CD4-positive, CD25-positive, alpha-beta regulatory T cell (primary cell): ENCODE results near the gene ISG15. TPM values are rescaled to one million over a fixed set of nuclear protein-coding genes. Genes with fewer than 3 reads are reported as not detected.
"Not testable (repeated sequence)": the region's sequence is repeated elsewhere in the genome, so short reads cannot be mapped to it uniquely, and the experiment has no call there.

Source experiments
- ATAC-seq, 2 donors: fragments of 150-1000 bp; cut with Tn5 transposase; one replicate each; pipeline ENCODE4 v1.10.0; 2021; ENCODE audit warnings: low read depth in 2 of 2, moderate number of reproducible peaks in 2 of 2, moderate library complexity in 1 of 2
- DNase-seq, 3 donors: peaks; one replicate each; pipeline versions ENCODE4 v3.0.0 to v3.0.0-alpha.2; 2012 to 2022; ENCODE audit warnings: mixed read lengths in 1 of 3
- H3K27ac ChIP-seq: one replicate; pipeline ENCODE4 v1.7.0; 2013; ENCODE audit warnings: mild to moderate bottlenecking, low read length; ENCODE audit not compliant: insufficient read depth, poor library complexity, severe bottlenecking
- H3K27me3 ChIP-seq: one replicate; pipeline ENCODE4 v1.7.0; 2013; ENCODE audit warnings: low read length; ENCODE audit not compliant: control insufficient read depth, insufficient read depth
- H3K36me3 ChIP-seq: one replicate; pipeline ENCODE4 v1.7.0; 2013; ENCODE audit warnings: mild to moderate bottlenecking, low read length, moderate library complexity; ENCODE audit not compliant: control insufficient read depth, insufficient read depth
- H3K4me1 ChIP-seq: 2 replicates; pipeline ENCODE4 v1.7.0; 2013; ENCODE audit warnings: mild to moderate bottlenecking, low read length; ENCODE audit not compliant: insufficient read depth, control insufficient read depth, poor library complexity, severe bottlenecking
- H3K4me3 ChIP-seq: one replicate; pipeline ENCODE4 v1.7.0; 2013; ENCODE audit warnings: low read depth, mild to moderate bottlenecking, low read length, moderate library complexity
- H3K9me3 ChIP-seq, 2 experiments: 1 replicate in 1 of 2; 2 replicates in 1 of 2; pipeline ENCODE4 v1.7.0; 2013; ENCODE audit warnings: low read length in 2 of 2, mild to moderate bottlenecking in 1 of 2, moderate library complexity in 1 of 2; ENCODE audit not compliant: control insufficient read depth in 2 of 2
- H3K27ac Mint-ChIP-seq, 3 donors: one replicate each; pipeline ENCODE4 v1.8.0; 2020 to 2022; ENCODE audit warnings: mild to moderate bottlenecking in 3 of 3, mixed read lengths in 3 of 3, moderate library complexity in 2 of 3
- H3K27me3 Mint-ChIP-seq: one replicate; pipeline ENCODE4 v1.8.0; 2022; ENCODE audit warnings: mild to moderate bottlenecking, mixed read lengths
- H3K36me3 Mint-ChIP-seq: one replicate; pipeline ENCODE4 v1.8.0; 2020; ENCODE audit warnings: mixed read lengths
- H3K4me1 Mint-ChIP-seq, 4 donors: one replicate each; pipeline ENCODE4 v1.8.0; 2020 to 2022; ENCODE audit warnings: mixed read lengths in 4 of 4, mild to moderate bottlenecking in 1 of 4
- H3K4me3 Mint-ChIP-seq, 4 donors: one replicate each; pipeline ENCODE4 v1.8.0; 2020 to 2022; ENCODE audit warnings: mild to moderate bottlenecking in 4 of 4, mixed read lengths in 4 of 4, moderate library complexity in 3 of 4
- H3K9me3 Mint-ChIP-seq, 7 donors: one replicate each; pipeline ENCODE4 v1.8.0; 2020 to 2022; ENCODE audit warnings: mixed read lengths in 7 of 7, mild to moderate bottlenecking in 3 of 7, moderate library complexity in 2 of 7
- polyA plus RNA-seq, 4 donors: library from polyadenylated mRNA; unstranded; fragments of 300-500 nt; fragmentation: Illumina TruSeq; gene quantifications; one replicate each; pipeline ENCODE4 v1.2.3, GENCODE V29; 2021
- total RNA-seq: library from RNA; stranded (reverse); gene quantifications from one replicate; pipeline ENCODE4 v1.2.3, GENCODE V29; 2022

The ISG15 gene
- total and polyA plus RNA-seq, 5 donors from 2014 or later, result 76.7 to 489 (median 252) TPM

GRCh38 chr1:994546-994945, 18.8 kb upstream of the ISG15 start:
- Mint-ChIP-seq H3K4me1 (peaks cover 0 to 20% (median 10%) of the 10 kb centered on the region in 4 donors), H3K27me3 (peaks cover 46% of the 10 kb centered on the region)
- H3K4me1 ChIP-seq, result peaks cover 12% of the 10 kb centered on the region
- H3K36me3 ChIP-seq, H3K4me3 ChIP-seq, H3K27ac Mint-ChIP-seq, H3K27me3 ChIP-seq, H3K4me3 Mint-ChIP-seq, H3K36me3 Mint-ChIP-seq, H3K9me3 ChIP-seq, H3K9me3 Mint-ChIP-seq, H3K27ac ChIP-seq, ATAC-seq, DNase-seq: not testable (repeated sequence)

- ATAC-seq, result no peak
- no peaks in the 10 kb centered on the region for H3K36me3 Mint-ChIP-seq
- H3K9me3 ChIP-seq, result no peaks in the 10 kb centered on the region
- no peak for DNase-seq
- H3K27me3 Mint-ChIP-seq, result peaks cover 42% of the 10 kb centered on the region
- H3K4me3 ChIP-seq, result no peak overlapping the region
- H3K9me3 Mint-ChIP-seq, result peaks cover 0 to 4% (median 1%) of the 10 kb centered on the region in 7 donors
- no peak overlapping the region for H3K27ac ChIP-seq
- peaks cover 0 to 25% (median 9%) of the 10 kb centered on the region in 4 donors for H3K4me1 Mint-ChIP-seq
- peaks cover 26% of the 10 kb centered on the region for H3K4me1 ChIP-seq
- peak overlapping the region in 1 of 3 donors; percentile 67 for H3K27ac Mint-ChIP-seq
- H3K4me3 Mint-ChIP-seq, result peak overlapping the region in 3 of 4 donors; percentile 41 to 71 (median 54)
- H3K36me3 ChIP-seq, result no peaks in the 10 kb centered on the region
- no peaks in the 10 kb centered on the region for H3K27me3 ChIP-seq
Measured at GRCh38 chr1:995665-996633, 17.3 kb upstream of the ISG15 start.

- DNase-seq, result no peak
- no peak overlapping the region for H3K27ac Mint-ChIP-seq
- H3K4me1 ChIP-seq, result peaks cover 37% of the 10 kb centered on the region
Measured at GRCh38 chr1:996851-997712, 16.2 kb upstream of the ISG15 start.

GRCh38 chr1:997713-997992, 15.6 kb upstream of the ISG15 start:
- Mint-ChIP-seq H3K27ac (no peak overlapping the region), H3K4me1 (peaks cover 0 to 22% (median 5%) of the 10 kb centered on the region in 4 donors), H3K27me3 (peaks cover 41% of the 10 kb centered on the region), H3K9me3 (peaks cover 0 to 4% (median 0%) of the 10 kb centered on the region in 7 donors), H3K36me3 (no peaks in the 10 kb centered on the region), H3K4me3 (no peak overlapping the region)
- H3K36me3 ChIP-seq, result no peaks in the 10 kb centered on the region
- H3K9me3 ChIP-seq, result no peaks in the 10 kb centered on the region
- H3K27ac ChIP-seq, result no peak overlapping the region
- DNase-seq (no peak), ATAC-seq (no peak)
- no peaks in the 10 kb centered on the region for H3K27me3 ChIP-seq
- no peak overlapping the region for H3K4me3 ChIP-seq
- peaks cover 38% of the 10 kb centered on the region for H3K4me1 ChIP-seq

More at GRCh38 chr1:996851-997712, 16.2 kb upstream of the ISG15 start:
- H3K27me3 Mint-ChIP-seq, result peaks cover 37% of the 10 kb centered on the region
- no peaks in the 10 kb centered on the region for H3K36me3 Mint-ChIP-seq
- no peak for ATAC-seq
- H3K36me3 ChIP-seq, result no peaks in the 10 kb centered on the region
- no peaks in the 10 kb centered on the region for H3K27me3 ChIP-seq
- peak overlapping the region in 1 of 4 donors; percentile 80 for H3K4me3 Mint-ChIP-seq
- no peak overlapping the region for H3K27ac ChIP-seq
- H3K4me3 ChIP-seq, result no peak overlapping the region
- H3K4me1 Mint-ChIP-seq, result peaks cover 0 to 25% (median 7%) of the 10 kb centered on the region in 4 donors
- H3K9me3 Mint-ChIP-seq, result peaks cover 0 to 4% (median 0%) of the 10 kb centered on the region in 7 donors
- no peaks in the 10 kb centered on the region for H3K9me3 ChIP-seq

GRCh38 chr1:997993-998744, 15.1 kb upstream of the ISG15 start:
- peaks cover 46% of the 10 kb centered on the region for H3K27me3 Mint-ChIP-seq
- no peak for ATAC-seq

GRCh38 chr1:998745-998994, 14.6 kb upstream of the ISG15 start:
- ATAC-seq (no peak), DNase-seq (no peak)
- H3K27ac ChIP-seq, result no peak overlapping the region
- H3K4me1 ChIP-seq, result peaks cover 38% of the 10 kb centered on the region
- Mint-ChIP-seq H3K9me3 (peaks cover 0 to 4% (median 0%) of the 10 kb centered on the region in 7 donors), H3K27me3 (peaks cover 50% of the 10 kb centered on the region), H3K4me3 (no peak overlapping the region), H3K27ac (no peak overlapping the region), H3K36me3 (no peaks in the 10 kb centered on the region), H3K4me1 (peaks cover 0 to 21% (median 4%) of the 10 kb centered on the region in 4 donors)
- no peaks in the 10 kb centered on the region for H3K36me3 ChIP-seq
- H3K9me3 ChIP-seq, result no peaks in the 10 kb centered on the region
- no peak overlapping the region for H3K4me3 ChIP-seq
- H3K27me3 ChIP-seq, result no peaks in the 10 kb centered on the region

More at GRCh38 chr1:997993-998744, 15.1 kb upstream of the ISG15 start:
- Histone ChIP-seq H3K4me1 (peaks cover 38% of the 10 kb centered on the region), H3K27me3 (no peaks in the 10 kb centered on the region), H3K36me3 (no peaks in the 10 kb centered on the region), H3K27ac (no peak overlapping the region), H3K9me3 (no peaks in the 10 kb centered on the region), H3K4me3 (no peak overlapping the region)
- Mint-ChIP-seq H3K27ac (no peak overlapping the region), H3K4me1 (peaks cover 0 to 21% (median 4%) of the 10 kb centered on the region in 4 donors), H3K4me3 (peak overlapping the region in 1 of 4 donors; percentile 78), H3K9me3 (peaks cover 0 to 4% (median 0%) of the 10 kb centered on the region in 7 donors), H3K36me3 (no peaks in the 10 kb centered on the region)
- no peak for DNase-seq

- ATAC-seq, result peak in 1 of 2 donors; percentile 4
- Histone ChIP-seq H3K4me1 (peaks cover 38% of the 10 kb centered on the region), H3K4me3 (no peak overlapping the region), H3K9me3 (no peaks in the 10 kb centered on the region), H3K36me3 (no peaks in the 10 kb centered on the region), H3K27me3 (no peaks in the 10 kb centered on the region), H3K27ac (no peak overlapping the region)
- H3K9me3 Mint-ChIP-seq, result peaks cover 0 to 4% (median 0%) of the 10 kb centered on the region in 7 donors
- H3K4me3 Mint-ChIP-seq, result peak overlapping the region in 3 of 4 donors; percentile 56 to 86 (median 68)
- DNase-seq, result no peak
- H3K27me3 Mint-ChIP-seq, result peaks cover 50% of the 10 kb centered on the region
- H3K4me1 Mint-ChIP-seq, result peaks cover 0 to 21% (median 4%) of the 10 kb centered on the region in 4 donors
- H3K36me3 Mint-ChIP-seq, result no peaks in the 10 kb centered on the region
- no peak overlapping the region for H3K27ac Mint-ChIP-seq
Measured at GRCh38 chr1:998995-999724, 14.1 kb upstream of the ISG15 start.
